ENCODE data around the gene IFITM5. TPM values are rescaled to one million over a fixed set of nuclear protein-coding genes. Genes with fewer than 3 reads are reported as not detected.
"Not testable (repeated sequence)": the region's sequence is repeated elsewhere in the genome, so short reads cannot be mapped to it uniquely, and the experiment has no call there.

The IFITM5 gene
- total RNA-seq, 1 experiment from 2014 or later: not detected

DNA sequence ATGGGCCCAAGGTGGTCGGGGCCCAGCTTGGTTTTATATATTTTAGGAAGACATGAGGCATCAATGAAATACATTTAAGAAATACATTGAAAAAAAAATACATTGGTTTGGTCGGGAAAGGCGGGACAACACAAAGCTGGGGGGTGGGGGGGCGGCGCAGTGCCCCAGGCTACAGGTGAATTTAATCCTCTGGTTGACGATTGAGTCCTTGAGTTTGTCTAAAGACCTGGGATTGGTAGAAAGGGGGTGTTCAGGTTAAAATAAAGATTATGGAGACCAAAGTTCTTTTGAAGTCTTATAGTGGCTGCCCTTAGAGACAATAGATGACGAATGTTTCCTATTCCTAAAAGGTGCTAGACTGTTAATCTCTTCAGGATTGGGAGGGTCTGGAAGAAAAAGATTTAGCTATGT lies 17.6 kb upstream of the IFITM5 start:
- Histone ChIP-seq H3K27me3 (no peaks in the 10 kb centered on the region), H3K4me3 (peak overlapping the region; percentile 59; the same call in 1 of the 2 replicates), H3K36me3 (peaks cover 23% of the 10 kb centered on the region), H3K9me3 (no peaks in the 10 kb centered on the region)
- DNase-seq: no peak

DNA sequence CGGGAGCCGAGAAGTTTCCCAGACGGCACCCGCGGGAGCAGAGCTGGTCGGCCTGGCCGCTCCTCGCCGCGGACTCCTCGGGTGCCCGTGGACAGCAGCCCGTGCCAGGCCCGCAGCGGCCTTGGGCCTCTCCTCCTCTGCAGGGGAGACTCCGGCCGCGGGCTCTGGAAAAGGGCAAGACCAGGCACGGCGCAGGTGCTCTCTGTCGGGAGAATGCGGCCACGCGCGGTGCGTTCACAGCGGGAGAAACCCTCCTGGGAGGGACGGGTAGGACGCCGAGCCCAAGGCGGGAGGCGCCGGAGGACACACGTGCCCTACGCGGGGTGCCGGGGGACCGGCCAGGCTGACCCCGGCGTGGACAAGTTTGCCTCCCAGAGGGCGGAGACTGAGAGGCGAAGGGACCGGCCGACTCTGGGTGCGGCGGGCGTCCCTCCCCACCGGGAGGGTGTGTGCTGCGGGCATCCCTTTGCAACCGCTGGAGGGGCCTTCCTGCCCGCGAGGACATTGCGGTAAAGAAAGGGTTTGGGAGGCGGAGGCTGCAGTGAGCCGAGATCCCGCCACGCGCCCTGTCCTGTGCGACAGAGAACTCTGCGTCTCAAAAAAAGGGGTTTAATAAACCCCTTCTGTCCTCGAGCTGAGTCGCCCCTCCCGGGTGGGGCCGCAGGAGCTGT lies 16.8 kb upstream of the IFITM5 start:
- peak overlapping the region; percentile 59 for H3K4me3 ChIP-seq
- DNase-seq: no peak
- H3K27me3 ChIP-seq: no peaks in the 10 kb centered on the region
- peaks cover 23% of the 10 kb centered on the region for H3K36me3 ChIP-seq
- no peaks in the 10 kb centered on the region for H3K9me3 ChIP-seq

DNA sequence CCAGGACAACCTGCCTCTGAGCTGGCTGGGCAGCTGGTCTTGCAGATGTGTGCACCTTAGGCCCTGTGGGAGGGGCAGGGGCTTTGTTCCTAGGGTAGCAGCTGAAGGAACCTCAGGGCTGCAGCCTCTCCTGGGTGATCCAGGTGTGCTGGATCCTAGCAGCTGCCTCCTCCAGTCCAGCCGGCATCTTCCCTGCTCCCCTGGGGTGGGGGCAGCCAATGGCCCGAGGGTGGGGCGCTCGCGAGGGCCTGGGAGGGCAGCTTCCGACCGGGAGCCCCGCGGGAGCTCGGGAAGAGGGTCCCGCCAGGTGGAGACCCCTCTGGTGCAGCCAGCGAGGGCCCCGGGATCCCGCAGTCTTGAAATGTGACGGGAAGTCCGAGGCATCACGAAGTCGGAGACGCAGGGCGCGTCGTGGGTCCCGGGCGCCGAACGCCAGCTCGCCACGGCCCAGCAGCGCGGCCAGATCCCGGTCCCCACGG lies 16.2 kb upstream of the IFITM5 start:
- Histone ChIP-seq H3K9me3 (no peaks in the 10 kb centered on the region), H3K27me3 (no peaks in the 10 kb centered on the region), H3K4me3 (peak overlapping the region; percentile 59), H3K36me3 (peaks cover 23% of the 10 kb centered on the region)
- DNase-seq: no peak

DNA sequence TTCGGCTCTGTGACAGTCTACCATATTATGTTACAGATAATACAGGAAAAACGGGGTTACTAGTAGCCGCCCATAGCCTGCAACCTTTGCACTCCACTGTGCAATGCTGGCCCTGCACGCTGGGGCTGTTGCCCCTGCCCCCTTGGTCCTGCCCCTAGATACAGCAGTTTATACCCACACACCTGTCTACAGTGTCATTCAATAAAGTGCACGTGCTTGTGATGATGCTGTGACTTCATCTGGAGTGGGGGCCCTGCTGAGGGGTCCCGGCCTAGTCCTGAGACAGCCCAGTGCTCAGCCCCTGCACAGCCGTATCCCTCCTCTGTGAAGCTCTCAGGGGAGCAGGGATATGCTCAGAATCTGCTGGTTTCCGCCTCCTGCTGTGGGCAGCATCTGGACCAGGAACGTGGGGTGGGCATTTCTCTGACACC lies 15.7 kb upstream of the IFITM5 start:
- DNase-seq: no peak
- H3K4me3 ChIP-seq: peak overlapping the region; percentile 59

DNA sequence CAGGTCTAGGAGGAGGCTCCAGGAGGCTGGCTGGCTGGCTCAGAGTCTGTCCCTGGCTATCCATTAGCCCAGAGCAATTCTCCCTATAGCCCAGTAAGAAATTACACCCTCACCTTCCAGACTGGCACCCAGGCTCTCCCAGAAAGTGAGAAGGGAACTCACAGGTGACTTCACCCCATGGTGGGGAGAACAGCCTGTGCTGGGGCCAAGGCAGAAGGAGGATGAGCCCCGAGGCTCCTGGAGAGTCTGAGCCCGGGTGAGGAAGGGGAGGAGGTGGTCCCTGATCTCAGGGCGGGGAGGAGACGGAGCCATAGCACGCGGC lies 15.2 kb upstream of the IFITM5 start:
- Histone ChIP-seq H3K4me3 (peak overlapping the region; percentile 59), H3K36me3 (peaks cover 26% of the 10 kb centered on the region)
- not testable (repeated sequence) for H3K27me3 ChIP-seq, DNase-seq, H3K9me3 ChIP-seq

More for the DNA sequence above, 15.7 kb upstream of the IFITM5 start:
- H3K27me3 ChIP-seq: no peaks in the 10 kb centered on the region
- H3K36me3 ChIP-seq: peaks cover 23% of the 10 kb centered on the region
- no peaks in the 10 kb centered on the region for H3K9me3 ChIP-seq

DNA sequence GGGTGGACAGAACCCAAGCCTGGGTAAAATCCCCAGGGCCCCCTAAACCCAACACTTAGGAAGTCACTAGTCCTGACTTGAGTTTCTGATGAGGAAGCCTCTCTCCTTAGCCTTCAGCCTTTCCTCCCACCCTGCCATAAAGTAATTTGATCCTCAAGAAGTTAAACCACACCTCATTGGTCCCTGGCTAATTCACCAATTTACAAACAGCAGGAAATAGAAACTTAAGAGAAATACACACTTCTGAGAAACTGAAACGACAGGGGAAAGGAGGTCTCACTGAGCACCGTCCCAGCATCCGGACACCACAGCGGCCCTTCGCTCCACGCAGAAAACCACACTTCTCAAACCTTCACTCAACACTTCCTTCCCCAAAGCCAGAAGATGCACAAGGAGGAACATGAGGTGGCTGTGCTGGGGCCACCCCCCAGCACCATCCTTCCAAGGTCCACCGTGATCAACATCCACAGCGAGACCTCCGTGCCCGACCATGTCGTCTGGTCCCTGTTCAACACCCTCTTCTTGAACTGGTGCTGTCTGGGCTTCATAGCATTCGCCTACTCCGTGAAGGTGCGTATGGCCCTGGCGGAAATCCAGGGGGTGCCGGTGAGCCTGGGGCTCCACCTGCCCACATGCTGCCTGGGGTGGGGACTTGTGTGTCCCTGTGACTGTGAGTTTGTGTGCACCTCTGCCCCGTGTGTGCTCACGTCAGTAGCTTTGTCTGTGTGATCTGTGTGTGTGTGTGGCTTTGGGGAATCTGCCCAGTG lies 14.6 kb upstream of the IFITM5 start, which contains the start of gene IFITM1:
IFITM1 (plus strand) TSS at position 254 of the 767 bp plus-strand sequence; CDS start at position 385, 131 bp downstream.
- H3K9me3 ChIP-seq: no peaks in the 10 kb centered on the region
- DNase-seq: no peak
- peaks cover 25% of the 10 kb centered on the region for H3K36me3 ChIP-seq
- peak within 1 kb of the TSS; percentile 59 for H3K4me3 ChIP-seq
- no peaks in the 10 kb centered on the region for H3K27me3 ChIP-seq

DNA sequence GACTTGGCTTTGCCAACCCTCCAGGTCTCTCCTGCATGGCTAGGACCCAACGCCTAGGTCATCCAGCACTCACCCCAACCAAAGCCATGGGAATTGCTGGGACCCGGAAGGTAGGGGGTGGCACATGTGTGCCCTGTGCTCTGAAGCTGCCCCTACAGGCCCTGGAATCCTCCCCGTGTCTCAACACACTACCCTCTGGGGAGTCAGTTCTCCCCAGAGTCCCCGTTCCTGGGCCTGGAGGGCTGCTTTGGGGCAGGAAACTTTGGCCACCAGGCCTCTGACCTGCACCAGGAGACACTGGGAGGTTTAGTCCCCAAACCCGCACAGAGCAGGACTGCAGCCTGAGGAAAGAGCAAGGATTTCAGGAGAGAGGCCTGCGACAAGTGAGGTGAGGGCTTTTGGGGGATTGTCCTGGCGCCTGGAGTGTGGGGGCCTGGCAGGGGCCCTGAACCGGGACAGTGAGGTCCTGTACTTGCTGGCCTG lies 14.0 kb upstream of the IFITM5 start:
- no peak for DNase-seq
- Histone ChIP-seq H3K4me3 (peak overlapping the region; percentile 59), H3K9me3 (no peaks in the 10 kb centered on the region), H3K27me3 (no peaks in the 10 kb centered on the region), H3K36me3 (peaks cover 25% of the 10 kb centered on the region)

DNA sequence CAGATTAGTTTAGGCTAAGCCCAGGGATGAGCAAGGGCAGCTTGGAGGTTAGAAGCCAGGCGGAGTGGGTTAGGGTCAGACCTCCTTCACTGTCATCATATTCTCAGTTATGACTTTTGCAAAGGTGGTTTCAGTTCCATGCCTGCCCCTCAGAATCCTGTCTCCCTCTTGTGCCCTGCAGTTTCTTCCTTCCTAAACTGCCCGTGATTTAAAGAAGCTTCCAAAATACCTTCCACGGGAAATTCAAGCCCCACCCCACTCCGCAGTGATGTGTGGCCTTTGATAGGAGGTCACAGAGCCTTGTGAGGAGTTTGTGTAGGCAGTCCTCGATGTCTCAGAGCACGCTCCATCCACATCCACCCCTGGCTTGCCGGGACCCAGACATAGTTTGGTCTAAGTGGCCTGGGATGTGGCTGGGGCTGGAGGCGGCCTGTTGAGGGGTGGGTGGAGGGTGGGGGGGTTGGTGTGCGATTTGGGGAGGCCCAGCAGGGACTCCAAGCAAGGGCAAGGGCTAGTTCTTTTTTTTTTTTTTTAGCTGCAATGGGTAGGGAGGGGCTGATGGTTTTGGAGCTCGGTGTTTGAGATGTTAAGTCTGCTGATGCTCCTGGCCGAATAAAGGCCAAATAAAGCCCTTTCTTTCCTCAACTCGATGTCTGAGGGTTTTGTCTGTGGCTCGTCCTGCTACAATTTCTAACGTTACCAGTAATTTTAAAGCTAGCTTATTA lies 12.9 kb upstream of the IFITM5 start:
- DNase-seq: no peak
- peaks cover 25% of the 10 kb centered on the region for H3K36me3 ChIP-seq
- H3K4me3 ChIP-seq: peak overlapping the region; percentile 20; the same call in 1 of the 2 replicates
- no peaks in the 10 kb centered on the region for H3K27me3 ChIP-seq
- no peaks in the 10 kb centered on the region for H3K9me3 ChIP-seq

DNA sequence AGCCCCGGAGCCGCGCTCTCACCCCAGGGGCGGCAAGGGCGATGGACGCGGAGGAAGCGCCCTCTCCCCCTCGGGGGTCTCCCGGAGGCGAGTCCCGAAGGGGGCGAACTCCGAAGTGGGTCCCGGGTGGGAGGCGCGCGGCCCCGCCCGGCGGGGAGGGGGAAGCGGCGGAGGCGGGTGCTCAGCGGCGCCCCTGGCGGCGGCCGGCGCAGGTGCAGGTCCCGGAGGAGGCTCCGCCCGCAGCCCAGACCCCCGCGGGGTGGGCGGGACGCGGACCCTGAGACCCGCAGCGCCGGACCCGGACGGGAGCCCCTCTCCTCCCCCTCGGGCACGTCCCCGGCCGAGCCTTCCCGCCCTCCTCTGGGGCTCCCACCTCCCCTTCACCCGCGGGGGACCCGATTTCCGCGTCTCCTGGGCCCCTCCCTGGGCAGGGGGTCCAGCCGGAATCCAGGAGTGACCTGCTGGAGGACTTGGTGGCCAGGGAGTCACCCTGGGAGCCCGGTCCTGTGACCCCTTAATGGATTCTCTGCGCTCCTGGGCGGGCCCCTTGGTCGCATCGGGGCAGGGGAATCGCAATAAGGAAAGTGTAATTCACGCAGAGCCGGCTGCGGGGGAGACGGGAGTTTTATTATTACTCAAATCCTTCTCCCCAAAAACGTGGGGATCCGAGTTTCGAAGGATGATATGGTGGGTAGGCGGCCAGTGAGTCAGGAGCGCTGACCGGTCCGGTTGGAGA lies 11.9 kb upstream of the IFITM5 start:
- H3K9me3 ChIP-seq, H3K27me3 ChIP-seq, DNase-seq: not testable (repeated sequence)
- Histone ChIP-seq H3K36me3 (peaks cover 19% of the 10 kb centered on the region), H3K4me3 (peak overlapping the region; percentile 20; the same call in 1 of the 2 replicates)

DNA sequence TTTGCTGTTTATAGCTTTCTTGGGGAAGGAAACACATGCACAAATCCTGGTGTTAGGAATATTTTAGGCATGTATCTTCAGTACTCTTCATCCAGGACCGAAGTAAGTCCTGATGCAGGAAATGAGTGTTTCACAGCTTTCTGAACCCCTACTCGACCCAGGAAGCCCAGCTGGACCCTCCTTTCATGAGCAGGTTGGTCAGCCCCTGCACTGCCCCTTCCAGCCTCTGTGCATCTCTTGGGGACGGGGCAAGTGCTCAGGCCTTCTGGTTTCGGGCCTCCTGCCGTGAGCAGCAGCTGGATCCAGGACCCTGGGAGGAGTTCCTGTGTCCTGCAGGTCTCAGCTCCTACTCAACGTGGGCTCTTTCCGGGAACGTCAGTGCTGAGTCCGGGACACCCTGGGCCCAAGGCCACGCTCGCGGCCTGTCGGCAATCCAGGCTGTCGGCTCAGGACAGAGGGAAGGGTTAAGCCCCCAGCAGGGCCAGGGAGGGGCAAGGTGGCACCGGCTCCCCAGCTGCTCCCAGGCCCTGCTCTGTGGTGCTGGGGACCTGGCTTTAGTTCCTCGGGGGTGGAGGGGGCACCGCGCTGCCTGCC lies 10.8 kb upstream of the IFITM5 start:
- H3K27me3 ChIP-seq, DNase-seq: not testable (repeated sequence)
- H3K36me3 ChIP-seq: peaks cover 11% of the 10 kb centered on the region

GRCh38 chr11:308740-309665 lies 9.7 kb upstream of the IFITM5 start:
- DNase-seq, H3K27me3 ChIP-seq, H3K9me3 ChIP-seq, H3K36me3 ChIP-seq: not testable (repeated sequence)
- H3K4me3 ChIP-seq: peak overlapping the region; percentile 70

More for the DNA sequence above, 10.8 kb upstream of the IFITM5 start:
- not testable (repeated sequence) for H3K9me3 ChIP-seq
- H3K4me3 ChIP-seq: peak overlapping the region; percentile 70

DNA sequence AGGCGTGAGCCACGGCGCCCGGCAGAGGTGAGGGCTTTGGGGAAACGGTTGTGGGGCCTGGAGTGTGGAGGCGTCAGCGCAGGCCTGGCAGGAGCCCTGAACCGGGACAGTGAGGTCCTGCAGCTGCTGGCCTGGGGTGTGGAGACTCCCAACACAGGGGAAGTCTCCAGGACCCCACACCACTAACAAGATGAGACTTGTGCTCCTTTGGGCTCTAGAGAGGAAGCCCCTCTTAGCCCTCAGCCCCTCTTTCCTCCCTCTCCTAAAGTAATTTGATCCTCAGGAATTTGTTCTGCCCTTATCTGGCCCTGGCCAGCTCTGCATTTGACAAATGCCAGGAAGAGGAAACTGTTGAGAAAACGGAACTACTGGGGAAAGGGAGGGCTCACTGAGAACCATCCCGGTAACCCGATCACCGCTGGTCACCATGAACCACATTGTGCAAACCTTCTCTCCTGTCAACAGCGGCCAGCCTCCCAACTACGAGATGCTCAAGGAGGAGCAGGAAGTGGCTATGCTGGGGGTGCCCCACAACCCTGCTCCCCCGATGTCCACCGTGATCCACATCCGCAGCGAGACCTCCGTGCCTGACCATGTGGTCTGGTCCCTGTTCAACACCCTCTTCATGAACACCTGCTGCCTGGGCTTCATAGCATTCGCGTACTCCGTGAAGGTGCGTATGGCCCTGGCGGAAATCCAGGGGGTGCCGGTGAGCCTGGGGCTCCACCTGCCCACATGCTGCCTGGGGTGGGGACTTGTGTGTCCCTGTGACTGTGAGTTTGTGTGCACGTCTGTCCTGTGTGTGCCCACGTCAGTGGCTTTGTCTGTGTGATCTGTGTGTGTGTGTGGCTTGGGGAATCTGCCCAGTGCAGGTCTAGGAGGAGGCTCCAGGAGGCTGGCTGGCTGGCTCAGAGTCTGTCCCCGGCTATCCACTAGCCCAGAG lies 8.7 kb upstream of the IFITM5 start, which contains the start of gene IFITM2:
IFITM2 (plus strand) TSS at position 51 of the 943 bp plus-strand sequence; CDS start at position 428, 377 bp downstream.
- not testable (repeated sequence) for H3K27me3 ChIP-seq, H3K36me3 ChIP-seq, H3K9me3 ChIP-seq
- DNase-seq: peak; percentile 64
- peak within 1 kb of the TSS; percentile 70 for H3K4me3 ChIP-seq

- Histone ChIP-seq H3K9me3 (no peaks in the 10 kb centered on the region), H3K36me3 (peaks cover 6% of the 10 kb centered on the region; the same call in 1 of the 2 replicates), H3K4me3 (no peak overlapping the region), H3K27me3 (no peaks in the 10 kb centered on the region)
- DNase-seq: no peak
These were observed 7.5 kb upstream of the IFITM5 start for GRCh38 chr11:306645-307371.

All from MG63 (cell line).